H4 (cell line): ENCODE measurements around the gene GSTM2. TPM values are rescaled to one million over a fixed set of nuclear protein-coding genes. Genes with fewer than 3 reads are reported as not detected.
"Not testable (repeated sequence)": the region's sequence is repeated elsewhere in the genome, so short reads cannot be mapped to it uniquely, and the experiment has no call there.

Experiments used
- DNase-seq: peaks from one replicate; pipeline ENCODE4 v3.0.0-alpha.2; 2015; ENCODE audit warnings: low spot score
- total RNA-seq: library from RNA; depleted of rRNA; stranded (reverse); fragments of >200 nt; shearing (Covaris generic); gene quantifications from 2 replicates; pipeline ENCODE4 v1.2.3, GENCODE V29; 2014

Gene GSTM2
- total RNA-seq, 1 experiment from 2014 or later = 4.6 TPM

DNA sequence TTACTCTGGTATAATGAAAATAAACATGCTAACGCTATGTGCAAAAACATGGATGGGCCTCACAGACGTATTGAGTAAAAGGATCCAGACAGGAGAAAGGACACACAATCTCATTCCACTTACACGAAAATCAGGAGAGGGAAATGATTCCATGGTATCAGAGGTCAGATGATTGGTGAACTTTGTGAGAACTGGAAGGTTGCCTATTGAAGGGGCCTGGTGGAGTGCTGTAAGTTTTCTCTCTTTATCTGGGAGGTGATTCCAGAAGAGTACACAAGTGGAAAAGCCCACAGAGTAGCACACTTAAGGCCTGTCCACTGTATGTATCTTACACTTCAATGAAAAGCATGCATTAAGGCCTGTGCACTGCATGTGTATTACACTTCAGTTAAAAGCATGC, 9.6 kb downstream of the GSTM2 start:
- peak; percentile 0 for DNase-seq

DNA sequence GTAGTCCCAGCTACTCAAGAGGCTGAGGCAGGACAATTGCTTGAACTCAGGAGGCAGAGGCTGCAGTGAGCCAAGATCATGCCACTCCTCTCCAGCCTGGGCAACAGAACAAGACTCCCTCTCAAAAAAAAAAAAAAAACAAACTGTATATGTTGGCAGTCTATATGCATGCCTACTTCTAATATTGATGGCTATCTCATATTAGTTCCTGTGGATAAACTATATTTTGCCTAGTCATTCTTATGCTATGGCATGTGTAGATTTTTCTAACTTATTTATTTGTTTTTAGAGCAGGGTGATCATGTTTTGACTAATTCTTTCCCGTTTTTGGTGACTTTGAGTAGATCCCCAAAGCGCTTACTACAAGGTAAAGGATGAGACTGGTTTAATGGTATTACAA, 10.8 kb downstream of the GSTM2 start:
- peak; percentile 0 for DNase-seq

DNA sequence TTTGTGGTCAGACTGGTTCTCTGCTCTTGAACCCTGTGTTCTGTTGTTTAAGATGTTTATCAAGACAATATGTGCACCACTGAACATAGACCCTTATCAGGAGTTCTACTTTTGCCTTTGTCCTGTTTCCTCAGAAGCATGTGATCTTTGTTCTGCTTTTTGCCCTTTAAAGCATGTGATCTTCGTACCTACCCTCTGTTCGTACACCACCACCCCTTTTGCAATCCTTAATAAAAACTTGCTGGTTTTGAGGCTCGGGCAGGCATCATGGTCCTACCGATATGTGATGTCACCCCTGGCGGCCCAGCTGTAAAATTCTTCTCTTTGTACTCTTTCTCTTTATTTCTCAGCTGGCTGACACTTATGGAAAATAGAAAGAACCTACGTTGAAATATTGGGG, 16.9 kb downstream of the GSTM2 start:
- DNase-seq = not testable (repeated sequence)

DNA sequence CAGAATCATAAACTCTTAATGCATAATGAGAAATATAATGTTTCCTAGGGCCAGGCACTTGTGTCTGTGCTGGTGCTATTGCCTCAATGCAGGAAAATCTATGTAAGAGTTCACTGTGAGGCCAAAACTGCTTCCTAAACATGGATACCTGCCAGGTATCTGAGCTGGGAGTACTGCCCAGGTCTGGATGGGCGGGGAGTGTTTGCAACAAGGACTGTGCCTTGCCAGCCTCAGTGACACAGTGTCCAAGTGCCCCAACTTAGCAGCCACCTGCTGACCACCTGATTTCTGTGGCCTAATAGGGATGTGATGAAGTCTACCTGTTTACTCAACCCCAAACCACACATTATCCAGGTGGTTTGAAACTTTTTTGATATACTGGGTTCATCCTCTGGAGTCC, 17.5 kb downstream of the GSTM2 start:
- not testable (repeated sequence) for DNase-seq

DNA sequence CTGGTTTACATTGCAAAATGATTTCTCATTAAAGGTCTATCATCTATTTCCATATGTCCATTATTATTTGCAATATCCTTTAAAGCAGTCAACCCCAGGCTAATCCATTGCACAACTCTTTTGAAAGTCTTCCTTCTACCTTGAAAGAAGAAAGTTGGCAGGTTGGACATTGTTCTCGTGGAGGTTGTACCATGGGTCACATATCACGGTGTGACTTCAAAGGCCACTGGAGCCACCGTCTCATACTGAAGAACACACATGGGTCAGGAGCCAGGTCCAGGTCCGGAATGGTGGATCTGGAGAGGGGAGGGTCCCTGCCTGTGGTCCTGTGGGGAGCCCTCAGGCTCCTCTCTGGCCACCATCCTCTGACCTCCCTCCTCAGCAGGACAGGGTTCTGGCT, 18.0 kb downstream of the GSTM2 start:
- DNase-seq = not testable (repeated sequence)

DNA sequence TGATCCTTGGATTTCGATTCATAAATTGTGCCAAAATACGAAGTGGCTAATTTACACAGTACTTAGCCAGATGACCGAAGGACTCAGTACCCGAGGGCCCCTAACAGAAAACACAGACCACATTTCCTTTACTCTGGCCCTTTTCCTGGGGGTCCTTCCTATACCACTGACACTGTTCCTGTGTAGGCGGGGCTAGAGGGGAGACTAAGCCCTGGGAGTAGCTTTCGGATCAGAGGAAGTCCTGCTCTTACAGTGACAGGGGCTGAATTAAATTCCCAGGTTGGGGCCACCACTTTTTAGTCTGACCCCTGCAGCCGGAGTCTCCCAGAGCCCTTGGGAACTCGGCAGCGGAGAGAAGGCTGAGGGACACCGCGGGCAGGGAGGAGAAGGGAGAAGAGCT, 19.3 kb downstream of the GSTM2 start:
- not testable (repeated sequence) for DNase-seq

DNA sequence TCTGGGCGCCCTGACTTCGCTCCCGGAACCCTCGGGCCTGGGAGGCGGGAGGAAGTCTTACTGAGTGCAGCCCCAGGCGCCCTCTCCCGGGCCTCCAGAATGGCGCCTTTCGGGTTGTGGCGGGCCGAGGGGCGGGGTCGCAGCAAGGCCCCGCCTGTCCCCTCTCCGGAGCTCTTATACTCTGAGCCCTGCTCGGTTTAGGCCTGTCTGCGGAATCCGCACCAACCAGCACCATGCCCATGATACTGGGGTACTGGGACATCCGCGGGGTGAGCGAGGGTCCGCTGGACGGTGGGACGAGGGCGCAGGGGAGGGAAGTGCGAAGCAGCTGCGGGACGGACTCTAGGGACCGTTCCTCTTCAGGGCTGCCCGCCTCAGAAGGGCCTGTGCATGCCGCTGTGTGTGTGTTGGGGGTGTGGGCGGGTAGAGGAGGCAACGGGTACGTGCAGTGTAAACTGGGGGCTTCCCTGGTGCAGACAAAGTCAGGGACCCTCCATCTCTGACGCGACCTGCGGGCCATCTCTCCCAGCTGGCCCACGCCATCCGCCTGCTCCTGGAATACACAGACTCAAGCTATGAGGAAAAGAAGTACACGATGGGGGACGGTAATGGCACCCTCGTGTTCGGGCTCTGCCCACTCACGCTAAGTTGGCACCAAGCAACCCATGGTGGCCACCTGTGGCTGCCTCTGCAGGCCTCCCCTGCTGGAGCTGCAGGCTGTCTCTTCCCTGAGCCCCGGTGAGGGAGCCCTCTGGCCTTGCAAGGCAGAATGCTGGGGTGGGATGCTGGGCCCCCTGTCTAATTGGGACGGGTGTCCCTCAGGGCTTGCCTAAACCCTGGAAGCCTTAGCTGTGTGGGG, 20.0 kb downstream of the GSTM2 start, which contains the start of gene GSTM1:
GSTM1 (plus strand) TSS at position 177 of the 859 bp plus-strand sequence; CDS start at position 234, 57 bp downstream.
- no peak for DNase-seq

DNA sequence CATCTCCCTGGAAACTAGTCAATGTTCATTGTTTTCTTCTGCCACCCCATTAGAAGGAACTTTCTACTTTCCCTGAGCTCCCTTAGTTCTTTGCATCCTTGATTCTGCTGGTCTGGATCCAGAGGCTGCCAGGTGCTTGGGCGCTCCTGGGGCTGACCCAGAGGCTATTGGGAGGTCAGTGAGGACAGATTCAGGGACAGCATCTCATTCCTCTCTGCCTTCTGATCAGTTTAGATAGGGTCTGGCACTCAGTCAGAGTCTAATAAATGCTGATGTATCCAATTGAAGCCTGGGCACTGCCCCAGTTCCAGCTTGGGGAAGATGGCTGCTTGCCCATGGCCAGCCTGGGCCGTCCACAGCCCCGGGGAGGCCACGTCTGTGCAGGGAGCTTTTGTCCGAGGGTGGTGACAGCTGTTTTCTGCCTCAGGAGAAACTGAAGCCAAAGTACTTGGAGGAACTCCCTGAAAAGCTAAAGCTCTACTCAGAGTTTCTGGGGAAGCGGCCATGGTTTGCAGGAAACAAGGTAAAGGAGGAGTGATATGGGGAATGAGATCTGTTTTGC, 22.1 kb downstream of the GSTM2 start:
- no peak for DNase-seq

DNA sequence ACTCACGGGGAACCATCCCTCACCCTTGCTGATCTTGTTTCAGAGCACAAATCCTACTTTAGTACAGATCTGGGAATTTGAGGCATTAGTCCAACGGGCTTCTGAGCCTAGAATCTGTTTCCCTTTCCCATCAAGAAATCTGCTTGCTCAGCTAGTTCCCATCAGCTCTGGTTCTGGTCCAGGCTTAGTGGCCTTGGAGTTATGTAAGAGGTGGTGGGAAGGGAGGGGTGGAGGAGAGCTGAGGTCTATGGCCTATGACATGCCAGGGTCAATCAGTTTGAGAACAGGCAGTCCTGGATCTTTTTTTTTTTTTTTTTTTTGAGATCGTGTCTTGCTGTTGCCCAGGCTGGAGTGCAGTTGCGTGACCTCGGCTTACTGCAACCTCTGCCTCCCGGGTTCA, 23.9 kb downstream of the GSTM2 start:
- DNase-seq = no peak

DNA sequence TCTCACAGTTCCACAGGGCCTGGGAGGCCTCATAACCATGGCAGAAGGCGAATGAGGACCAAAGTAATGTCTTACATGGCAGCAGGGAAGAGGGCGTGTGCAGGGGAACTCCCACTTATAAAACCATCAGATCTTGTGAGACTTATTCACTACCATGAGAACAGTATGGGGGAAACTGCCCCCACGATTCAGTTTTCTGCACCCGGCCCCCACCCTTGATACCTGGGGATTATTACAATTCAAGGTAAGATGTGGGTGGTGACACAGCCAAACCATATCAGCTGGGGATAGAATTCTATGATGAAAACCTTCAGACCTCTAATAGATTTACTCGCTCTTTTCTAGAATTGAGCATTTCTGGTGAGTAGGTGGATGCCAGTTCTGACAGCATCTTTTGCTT, 26.5 kb downstream of the GSTM2 start:
- DNase-seq = not testable (repeated sequence)

DNA sequence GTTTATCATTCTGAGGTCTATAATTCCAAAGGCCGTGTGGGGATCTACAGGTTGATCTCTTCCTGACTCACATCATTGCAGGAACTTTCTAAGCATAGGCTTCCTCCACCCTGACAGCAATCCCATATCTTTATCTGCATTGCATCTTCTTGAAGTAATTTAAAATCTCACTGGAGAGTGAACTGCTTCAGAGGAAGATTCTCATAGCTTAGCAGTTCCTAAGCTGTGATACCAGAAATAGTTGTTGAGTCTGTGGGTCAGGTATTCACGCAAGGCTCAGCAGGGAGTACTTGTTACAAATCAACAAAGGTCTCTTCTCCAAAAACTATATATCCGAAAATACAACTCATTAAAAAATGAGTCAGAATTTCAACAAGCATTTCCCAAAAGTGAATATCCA, 27.3 kb downstream of the GSTM2 start:
- not testable (repeated sequence) for DNase-seq

DNA sequence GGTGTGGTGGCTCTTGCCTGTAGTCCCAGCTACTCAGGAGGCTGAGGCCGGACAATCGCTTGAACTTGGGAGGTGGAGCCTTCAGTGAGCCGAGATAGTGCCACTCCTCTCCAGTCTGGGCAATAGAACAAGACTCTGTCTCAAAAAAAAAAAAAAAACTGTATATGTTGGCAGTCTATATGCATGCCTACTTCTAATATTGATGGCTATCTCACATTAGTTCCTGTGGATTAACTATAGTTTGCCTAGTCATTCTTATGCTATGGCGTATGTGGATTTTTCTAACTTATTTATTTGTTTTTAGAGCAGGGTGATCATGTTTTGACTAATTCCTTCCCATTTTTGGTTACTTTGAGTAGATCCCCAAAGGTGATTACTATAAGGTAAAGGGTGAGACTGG, 29.2 kb downstream of the GSTM2 start:
- DNase-seq = no peak

DNA sequence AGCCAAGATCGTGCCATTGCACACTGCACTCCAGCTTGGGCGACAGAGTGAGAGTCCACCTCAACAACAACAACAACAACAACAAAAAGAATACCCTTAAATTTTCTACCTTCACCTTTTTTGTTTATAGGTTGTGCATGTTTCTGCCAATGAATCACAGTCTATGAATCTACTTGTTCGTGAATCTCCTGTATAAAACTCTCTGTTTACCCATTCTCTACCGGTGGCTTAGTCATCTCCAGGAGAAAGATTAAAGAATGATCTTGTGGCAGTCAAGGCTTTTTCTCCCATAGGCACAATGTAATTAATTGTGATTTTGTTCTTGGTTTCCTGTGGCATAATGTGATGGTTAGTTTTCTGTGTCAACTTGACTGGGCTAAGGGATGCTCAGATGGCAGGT, 30.0 kb downstream of the GSTM2 start:
- not testable (repeated sequence) for DNase-seq

DNA sequence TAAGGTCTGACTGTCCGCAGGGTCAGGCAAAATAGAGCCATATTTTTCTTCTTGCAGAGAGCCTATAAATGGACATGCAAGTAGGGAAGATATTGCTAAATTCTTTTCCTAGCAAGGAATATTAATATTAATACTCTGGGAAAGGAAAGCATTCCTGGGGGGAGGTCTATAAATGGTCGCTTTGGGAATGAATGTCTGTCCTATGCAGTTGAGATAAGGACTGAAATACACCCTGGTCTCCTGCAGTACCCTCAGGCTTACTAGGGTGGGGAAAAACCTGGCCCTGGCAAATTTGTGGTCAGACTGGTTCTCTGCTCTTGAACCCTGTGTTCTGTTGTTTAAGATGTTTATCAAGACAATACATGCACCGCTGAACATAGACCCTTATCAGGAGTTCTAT, 35.1 kb downstream of the GSTM2 start:
- DNase-seq = peak; percentile 1

DNA sequence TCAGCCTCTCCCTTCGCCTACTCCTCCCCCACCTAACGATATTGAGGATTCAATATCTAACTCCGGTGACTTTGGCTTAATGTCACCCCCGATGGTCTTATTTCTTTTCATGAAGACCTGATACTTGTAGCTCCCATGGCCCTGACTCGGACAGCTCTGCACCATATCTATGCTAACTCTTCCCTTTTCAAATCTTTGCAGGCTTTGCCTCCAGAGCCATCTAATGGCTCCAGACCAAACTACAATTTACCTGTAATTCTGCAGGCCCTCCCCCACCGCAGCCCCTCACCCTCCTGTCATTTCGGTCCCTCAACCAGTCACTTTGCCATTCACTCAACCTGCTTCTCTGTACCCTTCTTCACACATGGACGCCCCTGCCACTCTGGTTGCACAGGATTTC, 36.3 kb downstream of the GSTM2 start:
- DNase-seq = peak; percentile 1

DNA sequence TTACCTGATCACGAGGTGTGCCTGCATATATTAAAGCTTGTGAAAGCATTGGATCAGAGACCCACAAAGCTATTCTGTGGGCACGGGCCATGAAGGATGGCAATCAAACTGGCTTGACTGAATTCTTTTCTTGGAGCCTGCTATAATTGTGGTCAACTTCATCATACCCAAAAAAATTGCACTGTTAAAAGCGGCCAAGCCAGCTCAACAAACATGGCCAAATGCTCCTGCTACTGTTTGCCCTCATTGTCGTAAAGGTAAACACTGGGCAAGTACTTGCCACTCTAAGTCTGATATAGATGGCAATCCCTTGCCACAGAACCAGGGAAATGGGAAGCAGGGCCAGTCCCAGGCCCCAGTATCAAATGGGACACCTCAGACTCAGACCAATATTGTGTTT, 37.6 kb downstream of the GSTM2 start:
- DNase-seq = peak; percentile 1

DNA sequence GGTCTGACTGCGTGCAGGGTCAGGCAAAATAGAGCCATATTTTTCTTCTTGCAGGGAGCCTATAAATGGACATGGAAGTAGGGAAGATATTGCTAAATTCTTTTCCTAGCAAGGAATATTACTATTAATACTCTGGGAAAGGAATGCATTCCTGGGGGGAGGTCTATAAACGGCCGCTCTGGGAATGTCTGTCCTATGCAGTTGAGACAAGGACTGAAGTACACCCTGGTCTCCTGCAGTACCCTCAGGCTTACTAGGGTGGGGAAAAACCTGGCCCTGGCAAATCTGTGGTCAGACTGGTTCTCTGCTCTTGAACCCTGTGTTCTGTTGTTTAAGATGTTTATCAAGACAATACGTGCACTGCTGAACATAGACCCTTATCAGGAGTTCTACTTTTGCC, 41.1 kb downstream of the GSTM2 start:
- peak; percentile 0 for DNase-seq

DNA sequence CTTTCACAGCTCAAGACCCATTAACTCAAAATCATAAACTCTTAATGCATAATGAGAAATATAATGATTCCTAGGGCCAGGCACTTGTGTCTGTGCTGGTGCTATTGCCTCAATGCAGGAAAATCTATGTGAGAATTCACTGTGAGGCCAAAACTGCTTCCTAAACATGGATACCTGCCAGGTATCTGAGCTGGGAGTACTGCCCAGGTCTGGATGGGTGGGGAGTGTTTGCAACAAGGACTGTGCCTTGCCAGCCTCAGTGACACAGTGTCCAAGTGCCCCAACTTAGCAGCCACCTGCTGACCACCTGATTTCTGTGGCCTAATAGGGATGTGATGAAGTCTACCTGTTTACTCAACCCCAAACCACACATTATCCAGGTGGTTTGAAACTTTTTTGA, 42.0 kb downstream of the GSTM2 start:
- peak; percentile 0 for DNase-seq

DNA sequence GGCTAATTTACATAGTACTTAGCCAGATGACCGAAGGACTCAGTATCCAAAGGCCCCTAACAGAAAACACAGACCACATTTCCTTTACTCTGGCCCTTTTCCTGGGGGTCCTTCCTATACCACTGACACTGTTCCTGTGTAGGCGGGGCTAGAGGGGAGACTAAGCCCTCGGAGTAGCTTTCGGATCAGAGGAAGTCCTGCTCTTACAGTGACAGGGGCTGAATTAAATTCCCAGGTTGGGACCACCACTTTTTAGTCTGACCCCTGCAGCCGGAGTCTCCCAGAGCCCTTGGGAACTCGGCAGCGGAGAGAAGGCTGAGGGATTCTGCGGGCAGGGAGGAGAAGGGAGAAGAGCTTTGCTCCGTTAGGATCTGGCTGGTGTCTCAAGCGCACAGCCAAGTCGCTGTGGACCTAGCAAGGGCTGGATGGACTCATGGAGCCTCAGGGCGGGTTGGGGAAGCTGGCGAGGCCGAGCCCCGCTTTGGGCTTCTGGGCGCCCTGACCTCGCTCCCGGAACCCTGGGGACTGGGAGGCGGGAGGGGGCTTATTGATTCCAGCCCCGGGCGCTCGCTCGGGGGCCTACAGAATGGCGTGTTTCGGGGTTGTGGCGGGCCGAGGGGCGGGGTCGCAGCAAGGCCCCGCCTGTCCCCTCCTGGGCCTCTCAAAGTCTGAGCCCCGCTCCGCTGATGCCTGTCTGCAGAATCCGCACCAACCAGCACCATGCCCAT, 43.9 kb downstream of the GSTM2 start, which contains the start of gene GSTM5:
GSTM5 (plus strand) TSS at position 659 of the 728 bp plus-strand sequence; CDS start at position 721, 62 bp downstream.
- peak; percentile 0 for DNase-seq

DNA sequence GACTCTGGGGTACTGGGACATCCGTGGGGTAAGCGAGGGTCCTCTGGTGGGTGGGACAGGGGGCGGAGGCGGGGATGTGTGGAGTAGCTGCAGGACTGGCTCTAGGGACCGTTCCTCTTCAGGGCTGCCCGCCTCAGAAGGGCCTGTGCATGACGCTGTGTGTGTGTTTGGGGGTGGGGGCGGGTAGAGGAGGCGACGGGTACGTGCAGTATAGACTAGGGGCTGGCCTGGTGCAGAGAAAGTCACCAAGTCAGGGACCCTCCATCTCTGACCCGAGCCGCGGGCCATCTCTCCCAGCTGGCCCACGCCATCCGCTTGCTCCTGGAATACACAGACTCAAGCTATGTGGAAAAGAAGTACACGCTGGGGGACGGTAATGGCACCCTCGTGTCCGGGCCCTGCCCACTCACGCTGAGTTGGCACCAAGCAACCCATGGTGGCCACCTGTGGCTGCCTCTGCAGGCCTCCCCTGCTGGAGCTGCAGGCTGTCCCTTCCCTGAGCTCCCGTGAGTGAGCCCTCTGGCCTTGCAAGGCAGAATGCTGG, 44.5 kb downstream of the GSTM2 start:
- peak; percentile 1 for DNase-seq

DNA sequence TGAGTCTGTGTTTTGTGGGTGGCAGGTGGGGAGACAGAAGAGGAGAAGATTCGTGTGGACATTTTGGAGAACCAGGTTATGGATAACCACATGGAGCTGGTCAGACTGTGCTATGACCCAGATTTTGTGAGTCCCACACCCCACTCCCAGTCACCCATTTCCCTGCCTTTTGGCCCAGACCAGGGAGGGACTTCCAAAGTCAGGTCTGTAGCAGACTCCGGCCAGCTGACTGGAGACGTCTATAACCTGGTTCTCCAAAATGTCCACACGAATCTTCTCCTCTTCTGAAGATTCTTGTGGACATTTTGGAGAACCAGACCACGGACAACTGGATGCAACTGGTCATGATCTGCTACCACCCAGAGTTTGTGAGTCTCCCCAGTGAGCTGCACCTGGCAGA, 45.8 kb downstream of the GSTM2 start:
- DNase-seq = peak; percentile 1
